Trophoblast cell (in vitro differentiated cells and primary cell): ENCODE results near the gene BLVRB.

Source experiments
- DNase-seq, 2 donors: peaks; one replicate each; pipeline ENCODE4 v3.0.0-alpha.2; 2016
- H2AFZ ChIP-seq: 2 replicates; pipeline ENCODE4 v1.6.1; 2013; ENCODE audit warnings: low read length, moderate library complexity, mild to moderate bottlenecking; ENCODE audit not compliant: insufficient read depth, poor library complexity
- H2AK5ac ChIP-seq: 2 replicates; pipeline ENCODE4 v1.6.1; 2013; ENCODE audit warnings: mild to moderate bottlenecking, low read length
- H2BK120ac ChIP-seq: 2 replicates; pipeline ENCODE4 v1.6.1; 2013; ENCODE audit warnings: low read length, mild to moderate bottlenecking, moderate library complexity; ENCODE audit not compliant: insufficient read depth, poor library complexity
- H2BK12ac ChIP-seq: 2 replicates; pipeline ENCODE4 v1.6.1; 2013; ENCODE audit warnings: mild to moderate bottlenecking, low read length, moderate library complexity
- H2BK5ac ChIP-seq: 2 replicates; pipeline ENCODE4 v1.6.1; 2013; ENCODE audit warnings: low read length, low read depth, moderate library complexity, mild to moderate bottlenecking; ENCODE audit not compliant: poor library complexity
- H3K14ac ChIP-seq: 2 replicates; pipeline ENCODE4 v1.6.1; 2013; ENCODE audit warnings: mild to moderate bottlenecking, low read length
- H3K18ac ChIP-seq: 2 replicates; pipeline ENCODE4 v1.6.1; 2013; ENCODE audit warnings: mild to moderate bottlenecking, low read length
- H3K23ac ChIP-seq: 2 replicates; pipeline ENCODE4 v1.6.1; 2013; ENCODE audit warnings: low read length
- H3K27ac ChIP-seq: 2 replicates; pipeline ENCODE4 v1.5.1; 2013; ENCODE audit warnings: low read depth, mild to moderate bottlenecking, inconsistent platforms, low read length, moderate library complexity
- H3K27me3 ChIP-seq: 2 replicates; pipeline ENCODE4 v1.6.1; 2013; ENCODE audit warnings: inconsistent platforms, mild to moderate bottlenecking, low read length, moderate library complexity; ENCODE audit not compliant: insufficient read depth
- H3K36me3 ChIP-seq, 2 experiments: 1 replicate in 1 of 2; 2 replicates in 1 of 2; pipeline ENCODE4 v1.6.1; 2013; ENCODE audit warnings: low read length in 2 of 2, mild to moderate bottlenecking in 2 of 2, moderate library complexity in 1 of 2; ENCODE audit not compliant: insufficient read depth in 2 of 2, control insufficient read depth in 1 of 2
- H3K4ac ChIP-seq: 2 replicates; pipeline ENCODE4 v1.6.1; 2013; ENCODE audit warnings: low read depth, mild to moderate bottlenecking, low read length, moderate library complexity
- H3K4me1 ChIP-seq, 2 experiments: 1 replicate in 1 of 2; 2 replicates in 1 of 2; pipeline ENCODE4 v1.6.1; 2013; ENCODE audit warnings: low read length in 2 of 2, mild to moderate bottlenecking in 2 of 2, moderate library complexity in 1 of 2; ENCODE audit not compliant: insufficient read depth in 2 of 2, control insufficient read depth in 1 of 2
- H3K4me2 ChIP-seq: 2 replicates; pipeline ENCODE4 v1.6.1; 2013; ENCODE audit warnings: inconsistent platforms, mild to moderate bottlenecking, low read length, moderate library complexity
- H3K4me3 ChIP-seq: 2 replicates; pipeline ENCODE4 v1.5.1; 2013; ENCODE audit warnings: mild to moderate bottlenecking, low read depth, low read length, inconsistent platforms
- H3K79me1 ChIP-seq: one replicate; pipeline ENCODE4 v1.6.1; 2013; ENCODE audit warnings: low read length
- H3K79me2 ChIP-seq: 2 replicates; pipeline ENCODE4 v1.6.1; 2013; ENCODE audit warnings: low read length, mild to moderate bottlenecking; ENCODE audit not compliant: control insufficient read depth, insufficient read depth, poor library complexity
- H3K9ac ChIP-seq: 2 replicates; pipeline ENCODE4 v1.6.1; 2013; ENCODE audit warnings: mild to moderate bottlenecking, low read length
- H3K9me3 ChIP-seq: 2 replicates; pipeline ENCODE4 v1.6.1; 2013; ENCODE audit warnings: low read depth, mild to moderate bottlenecking, control low read depth, inconsistent platforms, low read length; ENCODE audit not compliant: insufficient read depth
- H4K12ac ChIP-seq: 2 replicates; pipeline ENCODE4 v1.6.1; 2013; ENCODE audit warnings: low read depth, mild to moderate bottlenecking, low read length, moderate library complexity
- H4K8ac ChIP-seq: 2 replicates; pipeline ENCODE4 v1.6.1; 2013; ENCODE audit warnings: low read depth, mild to moderate bottlenecking, low read length, moderate library complexity
- H4K91ac ChIP-seq: one replicate; pipeline ENCODE4 v1.6.1; 2013; ENCODE audit warnings: low read depth, mild to moderate bottlenecking, low read length, moderate library complexity
- WGBS: extraction: QIAGEN DNeasy Blood & Tissue Kit; methylation state at CpG from one replicate; pipeline ENCODE4 v1.1.7; 2013; ENCODE audit warnings: missing lambda C conversion rate; ENCODE audit not compliant: insufficient read length, insufficient coverage; ENCODE audit errors: extremely low coverage; 5-methylcytosine and 5-hydroxymethylcytosine counted together

Gene BLVRB

DNA sequence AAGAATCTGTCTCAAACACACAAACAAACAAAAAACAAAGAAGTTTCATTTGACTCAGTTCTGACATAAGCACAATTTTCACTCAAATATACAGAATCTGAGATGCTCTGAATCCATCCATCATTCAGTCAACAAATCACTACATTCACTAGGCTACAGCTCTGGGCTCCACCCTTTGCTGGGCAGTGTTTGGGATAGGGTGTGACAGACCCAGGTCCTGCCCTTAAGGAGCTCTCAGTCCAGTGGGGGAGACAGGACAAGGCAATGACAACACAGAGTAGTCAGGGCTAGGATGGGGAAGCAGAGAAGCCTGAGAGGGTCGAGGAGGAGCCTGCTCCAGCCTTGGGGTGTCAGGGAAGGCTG, 46.5 kb upstream of the BLVRB start:
- Histone ChIP-seq H3K79me2 (no peaks in the 10 kb centered on the region), H4K8ac (no peak overlapping the region)
- no CpG with 5 or more reads among the region's 1 CpG for WGBS

DNA sequence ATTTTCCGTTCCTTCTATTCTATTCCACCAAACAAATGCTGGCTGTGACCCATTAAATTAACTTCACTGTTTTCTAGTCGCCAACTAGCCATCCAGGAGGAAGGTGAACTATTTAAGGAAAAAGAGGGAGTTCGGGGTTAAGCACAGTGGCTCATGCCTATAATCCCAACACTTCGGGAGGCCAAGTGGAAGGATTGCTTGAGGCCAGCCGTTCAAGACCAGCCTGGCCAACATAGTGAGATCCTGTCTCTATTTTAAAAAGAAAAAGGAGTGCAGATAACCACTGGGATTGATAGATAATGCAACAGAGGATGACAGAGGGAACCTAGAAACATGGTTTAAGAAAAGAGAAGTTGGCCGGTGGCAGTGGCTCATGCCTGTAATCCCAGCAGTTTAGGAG, 45.9 kb upstream of the BLVRB start:
- Histone ChIP-seq H3K14ac (no peak overlapping the region), H3K27me3 (peaks cover 28% of the 10 kb centered on the region), H3K4ac (no peak overlapping the region), H2BK12ac (no peak overlapping the region), H4K8ac (no peak overlapping the region), H2BK5ac (no peak overlapping the region), H3K4me3 (no peak overlapping the region), H3K4me2 (no peak overlapping the region), H3K79me2 (no peaks in the 10 kb centered on the region), H4K91ac (no peak overlapping the region), H4K12ac (no peak overlapping the region), H2BK120ac (no peak overlapping the region), H3K9me3 (peaks cover 12% of the 10 kb centered on the region), H3K9ac (no peak overlapping the region), H3K23ac (no peak overlapping the region), H3K4me1 (peaks cover 4% of the 10 kb centered on the region in 2 experiments), H3K18ac (no peak overlapping the region), H2AK5ac (no peak overlapping the region), H3K36me3 (no peaks in the 10 kb centered on the region), H3K27ac (no peak overlapping the region), H2AFZ (no peak overlapping the region), H3K79me1 (no peaks in the 10 kb centered on the region)
- WGBS, result no CpG with 5 or more reads among the region's 6 CpGs
- DNase-seq, result no peak

More for the DNA sequence above, 46.5 kb upstream of the BLVRB start:
- H3K27me3 ChIP-seq, result peaks cover 28% of the 10 kb centered on the region
- no peak overlapping the region for H2AK5ac ChIP-seq
- no peak overlapping the region for H2AFZ ChIP-seq
- no peak overlapping the region for H2BK12ac ChIP-seq
- no peak overlapping the region for H3K18ac ChIP-seq
- peaks cover 4% of the 10 kb centered on the region in 2 experiments for H3K4me1 ChIP-seq
- H3K4me3 ChIP-seq, result peak overlapping the region; percentile 37
- DNase-seq, result no peak
- no peak overlapping the region for H4K12ac ChIP-seq
- no peak overlapping the region for H3K14ac ChIP-seq
- no peaks in the 10 kb centered on the region for H3K79me1 ChIP-seq
- H3K4me2 ChIP-seq, result peak overlapping the region; percentile 57
- no peak overlapping the region for H3K9ac ChIP-seq
- no peaks in the 10 kb centered on the region for H3K36me3 ChIP-seq
- peak overlapping the region; percentile 29 for H3K23ac ChIP-seq
- no peak overlapping the region for H4K91ac ChIP-seq
- H2BK5ac ChIP-seq, result no peak overlapping the region
- H3K9me3 ChIP-seq, result peaks cover 12% of the 10 kb centered on the region
- no peak overlapping the region for H3K27ac ChIP-seq
- H2BK120ac ChIP-seq, result no peak overlapping the region
- no peak overlapping the region for H3K4ac ChIP-seq

DNA sequence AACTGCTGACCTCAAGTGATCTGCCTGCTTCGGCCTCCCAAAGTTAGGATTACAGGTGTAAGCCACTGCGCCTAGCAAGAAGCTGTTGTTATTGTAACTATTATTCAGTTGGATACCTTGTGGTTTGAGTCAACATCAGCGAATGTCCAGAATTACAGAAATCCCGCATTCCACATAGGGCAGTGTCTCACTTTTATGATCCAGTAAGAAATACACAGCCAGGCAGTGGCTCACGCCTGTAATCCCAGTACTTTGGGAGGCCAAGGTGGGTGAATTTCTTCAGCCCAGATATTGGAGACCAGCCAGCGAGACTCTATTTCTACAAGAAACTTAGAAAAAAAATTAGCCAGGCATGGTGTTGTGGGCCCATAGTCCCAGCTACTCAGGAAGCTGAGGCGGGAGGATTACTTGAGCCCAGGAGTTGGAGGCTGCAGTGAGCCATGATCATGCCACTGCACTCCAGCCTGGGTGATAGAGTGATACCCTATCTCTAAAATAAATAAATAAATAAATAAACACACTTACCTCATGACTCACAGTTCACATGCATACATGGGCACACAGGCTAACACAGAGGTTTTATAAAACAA, 45.1 kb upstream of the BLVRB start:
- Histone ChIP-seq H2BK120ac (no peak overlapping the region), H4K91ac (no peak overlapping the region), H3K27me3 (peaks cover 28% of the 10 kb centered on the region), H3K14ac (no peak overlapping the region), H3K18ac (no peak overlapping the region), H4K12ac (no peak overlapping the region), H3K36me3 (no peaks in the 10 kb centered on the region), H4K8ac (no peak overlapping the region), H3K79me2 (no peaks in the 10 kb centered on the region), H3K79me1 (no peaks in the 10 kb centered on the region), H3K4me2 (no peak overlapping the region), H2BK5ac (no peak overlapping the region), H2AFZ (no peak overlapping the region), H3K27ac (no peak overlapping the region), H3K9ac (no peak overlapping the region), H3K4me3 (no peak overlapping the region), H2BK12ac (no peak overlapping the region), H3K4ac (no peak overlapping the region), H3K4me1 (peaks cover 4% of the 10 kb centered on the region in 2 experiments), H2AK5ac (no peak overlapping the region), H3K9me3 (peaks cover 12% of the 10 kb centered on the region), H3K23ac (no peak overlapping the region)
- peak in 1 of 2 donors; percentile 34 for DNase-seq
- no CpG with 5 or more reads among the region's 7 CpGs for WGBS

DNA sequence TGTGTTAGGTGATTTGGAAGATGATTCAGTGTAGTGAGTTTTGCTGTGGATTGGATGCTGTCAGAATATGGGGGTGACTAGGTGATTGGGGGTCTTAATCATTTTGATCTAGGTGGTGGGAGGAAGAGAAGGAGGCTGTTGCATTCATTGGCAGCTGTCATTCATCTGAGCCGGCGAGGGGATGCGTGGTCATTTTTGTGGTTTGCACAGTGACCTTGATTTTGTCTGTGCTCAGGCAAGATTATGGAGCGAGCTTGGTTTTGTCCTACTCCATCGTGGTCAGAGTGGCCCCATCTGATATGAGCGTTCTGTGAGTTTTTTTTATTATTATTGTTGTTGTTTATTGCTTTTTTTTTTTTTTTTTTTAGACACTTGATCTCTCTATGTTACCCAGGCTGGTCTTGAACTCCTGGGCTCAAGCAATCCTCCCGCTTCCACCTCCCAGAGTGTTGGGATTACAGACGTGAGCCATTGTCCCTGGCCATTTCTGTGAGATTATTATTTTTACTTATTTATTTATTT, 43.3 kb upstream of the BLVRB start:
- Histone ChIP-seq H3K4ac (no peak overlapping the region), H2AK5ac (no peak overlapping the region), H3K4me2 (no peak overlapping the region), H3K27me3 (peaks cover 20% of the 10 kb centered on the region), H2AFZ (no peak overlapping the region), H3K9me3 (peaks cover 12% of the 10 kb centered on the region), H2BK5ac (no peak overlapping the region), H3K23ac (no peak overlapping the region), H3K27ac (no peak overlapping the region), H2BK120ac (no peak overlapping the region), H3K79me2 (no peaks in the 10 kb centered on the region), H3K4me1 (peaks cover 4% of the 10 kb centered on the region in 2 experiments), H3K36me3 (no peaks in the 10 kb centered on the region), H3K79me1 (no peaks in the 10 kb centered on the region), H4K8ac (no peak overlapping the region), H3K18ac (no peak overlapping the region), H4K91ac (no peak overlapping the region), H2BK12ac (no peak overlapping the region), H3K14ac (no peak overlapping the region), H3K4me3 (no peak overlapping the region), H3K9ac (no peak overlapping the region), H4K12ac (no peak overlapping the region)
- WGBS, result no CpG with 5 or more reads among the region's 8 CpGs
- no peak for DNase-seq
